ENCODE measurements around the gene DLG2.

Gene DLG2

GRCh38 chr11:85086504-85087284 is 540.5 kb downstream of the DLG2 start:
- H3K36me3 ChIP-seq (ENCODE audit: control insufficient read depth, insufficient read depth, low read length), result no peaks in the 10 kb centered on the region
- no peak overlapping the region for H3K9ac ChIP-seq (ENCODE audit: low read depth, low read length)
- H3K9me3 ChIP-seq (ENCODE audit: control insufficient read depth, insufficient read depth, low read length), result no peaks in the 10 kb centered on the region
- no peaks in the 10 kb centered on the region for H3K4me1 ChIP-seq (ENCODE audit: control insufficient read depth, insufficient read depth, low read length)
- no peak overlapping the region for H3K4me3 ChIP-seq (ENCODE audit: low read depth, low read length)
- no peaks in the 10 kb centered on the region for H3K27me3 ChIP-seq (ENCODE audit: control insufficient read depth, insufficient read depth, low read length)

GRCh38 chr11:85076535-85077330 is 550.4 kb downstream of the DLG2 start:
- Histone ChIP-seq H3K9ac (ENCODE audit: low read depth, low read length) (no peak overlapping the region), H3K4me3 (ENCODE audit: low read depth, low read length) (no peak overlapping the region), H3K27me3 (ENCODE audit: control insufficient read depth, insufficient read depth, low read length) (no peaks in the 10 kb centered on the region), H3K4me1 (ENCODE audit: control insufficient read depth, insufficient read depth, low read length) (no peaks in the 10 kb centered on the region), H3K9me3 (ENCODE audit: control insufficient read depth, insufficient read depth, low read length) (no peaks in the 10 kb centered on the region), H3K36me3 (ENCODE audit: control insufficient read depth, insufficient read depth, low read length) (no peaks in the 10 kb centered on the region)

GRCh38 chr11:85062659-85063058 is 564.5 kb downstream of the DLG2 start:
- H3K9me3 ChIP-seq (ENCODE audit: control insufficient read depth, insufficient read depth, low read length), result no peaks in the 10 kb centered on the region
- H3K9ac ChIP-seq (ENCODE audit: low read depth, low read length), result no peak overlapping the region
- no peaks in the 10 kb centered on the region for H3K36me3 ChIP-seq (ENCODE audit: control insufficient read depth, insufficient read depth, low read length)
- no peaks in the 10 kb centered on the region for H3K4me1 ChIP-seq (ENCODE audit: control insufficient read depth, insufficient read depth, low read length)
- H3K4me3 ChIP-seq (ENCODE audit: low read depth, low read length), result no peak overlapping the region
- no peaks in the 10 kb centered on the region for H3K27me3 ChIP-seq (ENCODE audit: control insufficient read depth, insufficient read depth, low read length)

GRCh38 chr11:85052636-85053035 is 574.5 kb downstream of the DLG2 start:
- Histone ChIP-seq H3K36me3 (ENCODE audit: control insufficient read depth, insufficient read depth, low read length) (no peaks in the 10 kb centered on the region), H3K9ac (ENCODE audit: low read depth, low read length) (no peak overlapping the region), H3K4me1 (ENCODE audit: control insufficient read depth, insufficient read depth, low read length) (peaks cover 2% of the 10 kb centered on the region), H3K27me3 (ENCODE audit: control insufficient read depth, insufficient read depth, low read length) (no peaks in the 10 kb centered on the region), H3K4me3 (ENCODE audit: low read depth, low read length) (no peak overlapping the region), H3K9me3 (ENCODE audit: control insufficient read depth, insufficient read depth, low read length) (no peaks in the 10 kb centered on the region)

GRCh38 chr11:85048801-85049200 is 578.3 kb downstream of the DLG2 start:
- Histone ChIP-seq H3K9me3 (ENCODE audit: control insufficient read depth, insufficient read depth, low read length) (no peaks in the 10 kb centered on the region), H3K4me1 (ENCODE audit: control insufficient read depth, insufficient read depth, low read length) (peaks cover 2% of the 10 kb centered on the region)

GRCh38 chr11:85045716-85046115 is 581.4 kb downstream of the DLG2 start:
- Histone ChIP-seq H3K27me3 (ENCODE audit: control insufficient read depth, insufficient read depth, low read length) (no peaks in the 10 kb centered on the region), H3K36me3 (ENCODE audit: control insufficient read depth, insufficient read depth, low read length) (no peaks in the 10 kb centered on the region), H3K9ac (ENCODE audit: low read depth, low read length) (no peak overlapping the region), H3K9me3 (ENCODE audit: control insufficient read depth, insufficient read depth, low read length) (no peaks in the 10 kb centered on the region), H3K4me3 (ENCODE audit: low read depth, low read length) (no peak overlapping the region), H3K4me1 (ENCODE audit: control insufficient read depth, insufficient read depth, low read length) (no peaks in the 10 kb centered on the region)

More at GRCh38 chr11:85048801-85049200, 578.3 kb downstream of the DLG2 start:
- H3K9ac ChIP-seq (ENCODE audit: low read depth, low read length), result no peak overlapping the region
- H3K36me3 ChIP-seq (ENCODE audit: control insufficient read depth, insufficient read depth, low read length), result no peaks in the 10 kb centered on the region
- no peaks in the 10 kb centered on the region for H3K27me3 ChIP-seq (ENCODE audit: control insufficient read depth, insufficient read depth, low read length)
- H3K4me3 ChIP-seq (ENCODE audit: low read depth, low read length), result no peak overlapping the region

GRCh38 chr11:85044911-85045310 is 582.2 kb downstream of the DLG2 start:
- H3K4me3 ChIP-seq (ENCODE audit: low read depth, low read length), result no peak overlapping the region
- H3K9me3 ChIP-seq (ENCODE audit: control insufficient read depth, insufficient read depth, low read length), result no peaks in the 10 kb centered on the region
- H3K9ac ChIP-seq (ENCODE audit: low read depth, low read length), result no peak overlapping the region
- H3K36me3 ChIP-seq (ENCODE audit: control insufficient read depth, insufficient read depth, low read length), result no peaks in the 10 kb centered on the region
- no peaks in the 10 kb centered on the region for H3K4me1 ChIP-seq (ENCODE audit: control insufficient read depth, insufficient read depth, low read length)
- no peaks in the 10 kb centered on the region for H3K27me3 ChIP-seq (ENCODE audit: control insufficient read depth, insufficient read depth, low read length)

- H3K4me3 ChIP-seq (ENCODE audit: low read depth, low read length), result no peak overlapping the region
- H3K9ac ChIP-seq (ENCODE audit: low read depth, low read length), result no peak overlapping the region
- H3K4me1 ChIP-seq (ENCODE audit: control insufficient read depth, insufficient read depth, low read length), result no peaks in the 10 kb centered on the region
- no peaks in the 10 kb centered on the region for H3K9me3 ChIP-seq (ENCODE audit: control insufficient read depth, insufficient read depth, low read length)
- no peaks in the 10 kb centered on the region for H3K27me3 ChIP-seq (ENCODE audit: control insufficient read depth, insufficient read depth, low read length)
- no peaks in the 10 kb centered on the region for H3K36me3 ChIP-seq (ENCODE audit: control insufficient read depth, insufficient read depth, low read length)
These were observed 584.8 kb downstream of the DLG2 start for GRCh38 chr11:85042361-85042760.

- no peaks in the 10 kb centered on the region for H3K9me3 ChIP-seq (ENCODE audit: control insufficient read depth, insufficient read depth, low read length)
- no peaks in the 10 kb centered on the region for H3K27me3 ChIP-seq (ENCODE audit: control insufficient read depth, insufficient read depth, low read length)
- H3K4me3 ChIP-seq (ENCODE audit: low read depth, low read length), result no peak overlapping the region
- no peak overlapping the region for H3K9ac ChIP-seq (ENCODE audit: low read depth, low read length)
- H3K36me3 ChIP-seq (ENCODE audit: control insufficient read depth, insufficient read depth, low read length), result no peaks in the 10 kb centered on the region
- H3K4me1 ChIP-seq (ENCODE audit: control insufficient read depth, insufficient read depth, low read length), result no peaks in the 10 kb centered on the region
These were observed 587.0 kb downstream of the DLG2 start for GRCh38 chr11:85040166-85040565.

- H3K4me1 ChIP-seq (ENCODE audit: control insufficient read depth, insufficient read depth, low read length), result no peaks in the 10 kb centered on the region
- no peaks in the 10 kb centered on the region for H3K36me3 ChIP-seq (ENCODE audit: control insufficient read depth, insufficient read depth, low read length)
- no peaks in the 10 kb centered on the region for H3K9me3 ChIP-seq (ENCODE audit: control insufficient read depth, insufficient read depth, low read length)
- no peak overlapping the region for H3K9ac ChIP-seq (ENCODE audit: low read depth, low read length)
- H3K27me3 ChIP-seq (ENCODE audit: control insufficient read depth, insufficient read depth, low read length), result no peaks in the 10 kb centered on the region
- H3K4me3 ChIP-seq (ENCODE audit: low read depth, low read length), result no peak overlapping the region
These were observed 597.2 kb downstream of the DLG2 start for GRCh38 chr11:85029964-85030363.

GRCh38 chr11:85028329-85029101 is 598.6 kb downstream of the DLG2 start:
- no peak overlapping the region for H3K4me3 ChIP-seq (ENCODE audit: low read depth, low read length)

More at GRCh38 chr11:85028329-85029101, 598.6 kb downstream of the DLG2 start:
- H3K4me1 ChIP-seq (ENCODE audit: control insufficient read depth, insufficient read depth, low read length), result no peaks in the 10 kb centered on the region
- no peaks in the 10 kb centered on the region for H3K27me3 ChIP-seq (ENCODE audit: control insufficient read depth, insufficient read depth, low read length)
- H3K9ac ChIP-seq (ENCODE audit: low read depth, low read length), result no peak overlapping the region
- no peaks in the 10 kb centered on the region for H3K9me3 ChIP-seq (ENCODE audit: control insufficient read depth, insufficient read depth, low read length)
- no peaks in the 10 kb centered on the region for H3K36me3 ChIP-seq (ENCODE audit: control insufficient read depth, insufficient read depth, low read length)
